Esophagus (tissue), 2 donors: ENCODE measurements around the gene ZNF107. TPM values are rescaled to one million over a fixed set of nuclear protein-coding genes. Genes with fewer than 3 reads are reported as not detected.

ENCODE experiments used
- H3K27ac ChIP-seq, 2 donors: one replicate each; pipeline ENCODE4 v1.5.1; 2013; ENCODE audit warnings: low read depth in 2 of 2, mild to moderate bottlenecking in 2 of 2, inconsistent platforms in 1 of 2, low read length in 1 of 2, moderate library complexity in 1 of 2
- H3K27me3 ChIP-seq, 2 donors: one replicate each; pipeline ENCODE4 v1.6.1; 2013; ENCODE audit warnings: low read length in 2 of 2, control low read depth in 1 of 2, mild to moderate bottlenecking in 1 of 2; ENCODE audit not compliant: insufficient read depth in 2 of 2, control insufficient read depth in 1 of 2
- H3K36me3 ChIP-seq, 2 donors: one replicate each; pipeline ENCODE4 v1.6.1; 2013; ENCODE audit warnings: low read length in 1 of 2; ENCODE audit not compliant: control insufficient read depth in 2 of 2, insufficient read depth in 2 of 2
- H3K4me1 ChIP-seq, 2 donors: one replicate each; pipeline ENCODE4 v1.6.1; 2013; ENCODE audit warnings: low read length in 1 of 2; ENCODE audit not compliant: control insufficient read depth in 2 of 2, insufficient read depth in 2 of 2
- H3K4me3 ChIP-seq, 2 donors: one replicate each; pipeline ENCODE4 v1.5.1; 2013; ENCODE audit warnings: low read length in 2 of 2, mild to moderate bottlenecking in 2 of 2, low read depth in 1 of 2, moderate library complexity in 1 of 2
- H3K9me3 ChIP-seq, 2 donors: one replicate each; pipeline ENCODE4 v1.6.1; 2013; ENCODE audit warnings: mild to moderate bottlenecking in 2 of 2, low read depth in 1 of 2, low read length in 1 of 2, moderate library complexity in 1 of 2; ENCODE audit not compliant: control insufficient read depth in 2 of 2, insufficient read depth in 1 of 2
- WGBS, 2 donors: extraction: QIAGEN DNeasy Blood & Tissue Kit; methylation state at CpG; one replicate each; pipeline ENCODE4 v1.1.7; 2013; 5-methylcytosine and 5-hydroxymethylcytosine counted together
- polyA plus RNA-seq, 2 donors: library from polyadenylated mRNA; stranded (reverse); fragments of 200-250 nt; gene quantifications; one replicate each; pipeline ENCODE4 v1.2.3, GENCODE V29; 2013
- donor health status: healthy with polysubstance abuse.
- donor health status: Bipolar disorder and iron deficiency.

Gene ZNF107
- polyA plus RNA-seq: 1 to 10 TPM; 1.4 to 2.5 TPM

DNA sequence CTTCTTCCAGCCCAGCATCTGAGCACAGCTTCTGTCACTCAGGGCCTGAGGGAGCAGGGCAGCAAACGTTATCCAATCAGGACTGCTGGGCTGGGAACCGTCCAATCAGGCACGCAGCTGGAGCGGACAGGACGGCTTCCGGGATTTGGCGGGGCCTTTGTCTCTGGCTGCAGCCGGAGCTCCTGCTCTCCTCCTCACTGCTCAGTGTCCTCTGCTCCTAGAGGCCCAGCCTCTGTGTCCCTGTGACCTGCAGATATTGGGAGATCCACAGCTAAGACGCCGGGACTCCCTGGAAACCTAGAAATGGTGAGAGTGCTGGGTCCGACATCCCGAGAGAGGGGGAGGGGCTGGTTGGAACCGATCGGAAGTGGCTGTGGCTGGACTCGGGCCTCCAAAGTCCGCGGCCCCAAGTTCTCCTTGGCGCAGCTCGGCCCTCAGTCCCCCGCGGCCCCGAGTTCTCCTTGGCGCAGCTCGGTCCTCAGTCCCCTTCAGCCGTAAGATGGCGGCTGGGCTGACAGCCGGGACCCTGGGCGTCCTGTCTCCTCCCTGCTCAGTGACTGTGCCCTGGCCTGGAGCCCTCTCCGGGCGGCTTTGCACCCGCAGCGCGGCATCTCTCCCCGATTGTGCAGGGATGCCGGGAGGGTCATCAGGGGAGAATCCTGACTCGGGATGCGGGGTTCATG, at the start of gene ZNF107:
Gene ZNF107 (plus strand): TSS at position 154 of the 683 bp plus-strand sequence. CDS start 150 bp downstream, at position 304.
- Histone ChIP-seq H3K27me3 (no peaks in the 10 kb centered on the region), H3K36me3 (no peaks in the 10 kb centered on the region), H3K4me3 (peak within 1 kb of the TSS; percentile 70 to 71), H3K27ac (peak within 1 kb of the TSS; percentile 66 to 72), H3K4me1 (no peaks in the 10 kb centered on the region), H3K9me3 (no peaks in the 10 kb centered on the region)
- 0% methylated on average over 36 to 37 of the region's 37 CpGs for WGBS, 2 donors

DNA sequence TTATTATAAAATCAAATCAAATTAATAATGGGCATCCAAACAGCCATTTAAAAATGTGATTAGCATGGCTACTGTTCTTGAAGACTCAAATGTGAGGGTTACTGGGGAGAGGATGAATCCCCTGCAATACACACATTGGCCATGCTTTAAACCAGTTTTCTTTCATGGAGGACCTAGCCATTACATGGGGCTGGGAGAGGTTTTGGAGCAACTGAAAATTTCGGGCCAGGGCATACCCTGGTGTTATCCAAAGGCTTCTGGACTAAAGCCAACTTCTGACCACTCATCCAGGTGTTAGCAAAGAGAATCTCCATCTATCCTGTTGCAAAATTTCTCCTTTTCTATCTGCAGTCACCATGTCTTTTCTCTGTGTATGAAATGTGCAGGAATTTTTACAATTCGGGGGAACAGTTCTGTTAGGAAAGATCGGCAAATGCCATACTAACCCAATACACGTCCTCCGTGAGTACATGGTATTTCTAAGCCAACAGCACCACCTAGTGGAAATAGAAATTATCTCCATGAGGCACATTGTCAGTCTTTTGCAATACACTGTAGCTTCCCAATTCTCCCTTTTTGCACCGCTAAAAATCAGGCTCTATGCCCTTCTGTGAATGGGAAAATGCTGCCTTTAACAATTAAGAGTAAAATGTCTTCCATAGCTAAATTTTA, 47.0 kb upstream of the ZNF107 start:
- Histone ChIP-seq H3K4me1 (no peaks in the 10 kb centered on the region), H3K4me3 (no peak overlapping the region), H3K9me3 (peaks cover 0 to 2% of the 10 kb centered on the region in 2 donors), H3K27ac (no peak overlapping the region), H3K27me3 (no peaks in the 10 kb centered on the region), H3K36me3 (no peaks in the 10 kb centered on the region)
- 27% methylated on average over 6 of the region's 6 CpGs for WGBS, 2 donors

DNA sequence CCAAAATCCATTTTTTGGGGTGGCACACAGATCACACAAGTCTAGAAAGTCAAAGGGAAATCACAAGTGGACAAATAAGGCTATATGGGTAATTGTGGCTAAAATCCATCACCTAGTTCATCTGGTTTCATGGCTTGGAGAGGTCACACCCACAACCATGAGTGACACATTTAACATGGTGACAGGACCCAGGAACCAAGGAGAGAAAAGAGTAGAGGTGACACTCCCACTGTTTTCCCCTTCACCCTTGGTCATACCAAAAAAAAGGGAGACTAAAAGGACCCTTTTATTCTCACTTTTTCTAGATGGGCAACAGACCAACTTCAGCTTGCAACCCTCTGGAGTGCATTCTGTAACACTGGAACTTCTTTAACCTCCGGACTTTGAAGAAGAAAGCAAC, 46.2 kb upstream of the ZNF107 start:
- no peaks in the 10 kb centered on the region for H3K4me1 ChIP-seq
- H3K36me3 ChIP-seq: no peaks in the 10 kb centered on the region
- 88 to 89% methylated on average over 1 of the region's 1 CpG for WGBS, 2 donors
- no peaks in the 10 kb centered on the region for H3K27me3 ChIP-seq
- H3K27ac ChIP-seq: no peak overlapping the region
- H3K9me3 ChIP-seq: peaks cover 0 to 2% of the 10 kb centered on the region in 2 donors
- no peak overlapping the region for H3K4me3 ChIP-seq

DNA sequence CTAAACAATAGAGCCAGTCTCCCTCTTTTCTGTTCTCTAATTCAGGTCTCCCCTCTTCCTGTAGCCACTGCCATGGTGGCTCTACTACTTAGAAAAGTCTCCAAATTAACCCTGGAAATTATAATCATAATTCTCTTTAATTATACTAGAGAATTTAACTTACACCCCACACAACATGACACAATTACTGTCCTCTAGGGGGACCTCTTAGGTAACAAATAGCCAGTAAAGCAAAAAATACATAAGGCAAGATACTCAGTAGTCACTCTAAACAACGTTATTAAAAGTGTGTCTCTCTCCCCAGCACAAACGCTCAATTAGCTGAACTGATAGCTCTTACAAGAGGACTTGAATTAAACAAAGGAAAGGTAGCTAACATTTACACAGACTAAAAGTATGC, 44.3 kb upstream of the ZNF107 start:
- no peak overlapping the region for H3K4me3 ChIP-seq
- no peak overlapping the region for H3K27ac ChIP-seq
- H3K27me3 ChIP-seq: no peaks in the 10 kb centered on the region
- WGBS, 2 donors: 69 to 72% methylated on average over 2 of the region's 2 CpGs
- no peaks in the 10 kb centered on the region for H3K36me3 ChIP-seq
- H3K9me3 ChIP-seq: peaks cover 0 to 2% of the 10 kb centered on the region in 2 donors
- H3K4me1 ChIP-seq: no peaks in the 10 kb centered on the region

DNA sequence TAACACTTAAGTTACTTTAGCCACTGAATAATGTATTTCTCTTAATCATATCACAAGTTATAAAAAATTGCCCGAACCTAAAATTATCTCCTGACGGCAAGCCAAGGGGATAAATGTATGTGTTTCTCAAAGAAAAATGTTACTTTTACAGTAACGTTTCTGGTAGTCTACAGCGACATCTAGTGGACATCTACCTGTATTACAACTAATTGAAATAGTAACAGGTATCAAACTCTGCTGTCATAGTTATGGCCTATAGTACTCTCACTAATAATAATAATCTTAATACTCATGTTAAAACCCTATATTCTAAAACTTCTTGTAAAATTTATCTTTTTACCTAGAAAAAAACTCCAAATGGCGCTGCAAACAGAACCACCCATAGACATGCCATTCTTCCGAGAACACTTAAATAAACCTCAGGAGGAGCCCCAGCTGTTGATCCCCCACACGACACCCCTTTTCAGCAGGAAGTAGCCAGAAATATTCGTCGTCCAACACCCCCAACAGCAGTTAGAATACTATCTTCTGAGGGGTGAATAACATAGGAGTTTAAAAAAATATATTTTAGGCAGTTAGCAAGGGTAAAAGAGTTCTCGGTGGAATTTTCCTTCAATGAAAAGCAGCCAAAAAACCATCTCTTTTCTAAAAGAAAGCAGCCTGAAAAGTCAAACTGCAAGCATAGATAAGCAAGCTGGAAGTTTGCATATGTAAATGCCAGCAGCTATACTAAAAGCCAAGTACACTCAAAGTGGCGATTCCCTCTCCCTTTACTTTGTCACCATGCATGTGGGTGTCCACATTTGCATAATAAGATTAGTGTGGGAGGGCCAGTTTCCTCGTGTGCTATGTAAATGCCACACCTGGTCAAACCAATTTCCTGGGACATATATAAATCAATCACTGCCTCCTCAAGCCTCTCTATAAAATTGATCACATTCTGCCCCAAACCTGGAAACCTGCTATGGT, 40.5 kb upstream of the ZNF107 start:
- no peaks in the 10 kb centered on the region for H3K27me3 ChIP-seq
- H3K4me1 ChIP-seq: no peaks in the 10 kb centered on the region
- H3K36me3 ChIP-seq: no peaks in the 10 kb centered on the region
- H3K4me3 ChIP-seq: no peak overlapping the region
- H3K9me3 ChIP-seq: peaks cover 0 to 2% of the 10 kb centered on the region in 2 donors
- no peak overlapping the region for H3K27ac ChIP-seq
- WGBS, 2 donors: 26% methylated on average over 12 of the region's 12 CpGs

DNA sequence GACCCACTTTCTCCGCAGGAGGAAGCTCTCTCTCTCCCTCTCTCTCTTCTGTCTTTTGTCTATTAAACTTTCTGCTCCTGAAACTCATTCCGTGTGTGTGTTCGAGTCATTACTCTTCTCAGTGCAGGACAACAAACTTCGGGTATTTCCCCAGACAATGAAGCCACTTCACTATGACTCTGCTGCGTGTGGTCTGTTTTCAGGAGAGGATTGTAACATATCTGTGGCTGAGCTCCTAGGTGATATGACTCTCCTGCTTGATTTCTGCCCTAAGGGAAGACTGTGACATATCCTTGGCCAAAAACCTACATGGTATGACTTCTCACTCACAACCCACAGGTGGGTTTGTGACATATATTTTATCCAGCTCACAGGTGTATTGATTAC, 39.9 kb upstream of the ZNF107 start:
- 57 to 63% methylated on average over 5 of the region's 5 CpGs for WGBS, 2 donors
- H3K27ac ChIP-seq: no peak overlapping the region
- no peak overlapping the region for H3K4me3 ChIP-seq

DNA sequence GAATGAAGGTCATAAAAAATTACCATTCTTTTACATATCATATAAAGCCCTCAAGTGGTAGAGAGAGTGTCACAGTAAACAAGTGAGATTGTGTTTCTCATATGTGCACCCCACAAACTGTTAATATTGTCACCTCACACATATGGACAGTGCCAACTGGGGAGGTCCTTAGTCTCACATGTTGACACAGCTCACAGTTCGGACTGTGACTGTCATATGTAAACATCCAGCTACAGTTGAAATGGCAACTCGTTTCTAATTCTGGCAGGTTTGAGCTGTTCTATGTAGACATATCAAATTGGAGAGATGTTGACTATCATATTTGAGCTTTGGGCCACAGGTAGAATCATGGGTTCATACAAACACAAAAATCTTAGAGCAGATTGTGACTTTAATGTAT, 39.4 kb upstream of the ZNF107 start:
- no peaks in the 10 kb centered on the region for H3K4me1 ChIP-seq
- no peaks in the 10 kb centered on the region for H3K9me3 ChIP-seq
- H3K36me3 ChIP-seq: no peaks in the 10 kb centered on the region
- H3K27ac ChIP-seq: no peak overlapping the region
- no peak overlapping the region for H3K4me3 ChIP-seq
- H3K27me3 ChIP-seq: no peaks in the 10 kb centered on the region
- WGBS, 2 donors: 46 to 48% methylated on average over 2 of the region's 2 CpGs

More for the DNA sequence above, 39.9 kb upstream of the ZNF107 start:
- Histone ChIP-seq H3K27me3 (no peaks in the 10 kb centered on the region), H3K9me3 (peaks cover 0 to 2% of the 10 kb centered on the region in 2 donors), H3K36me3 (no peaks in the 10 kb centered on the region), H3K4me1 (no peaks in the 10 kb centered on the region)

DNA sequence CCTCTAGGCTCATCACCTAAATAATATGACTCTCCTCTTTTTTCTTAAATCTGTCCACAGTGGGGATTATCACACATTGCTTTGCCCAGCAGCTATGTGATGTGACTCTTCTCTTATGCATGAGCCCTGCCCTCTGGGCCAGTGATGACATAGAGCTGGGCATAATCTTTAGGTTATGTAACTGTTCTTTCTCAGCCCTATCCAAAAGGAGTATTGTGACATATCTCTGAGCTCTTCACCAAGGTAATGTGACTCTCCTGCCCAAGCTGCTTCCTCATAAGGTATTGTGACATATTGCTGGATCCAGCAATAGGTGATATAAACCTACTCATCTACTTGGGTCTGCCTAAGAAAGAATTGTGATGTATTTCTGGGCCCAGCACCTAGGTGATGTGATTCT, 37.7 kb upstream of the ZNF107 start:
- H3K4me1 ChIP-seq: no peaks in the 10 kb centered on the region
- H3K27me3 ChIP-seq: no peaks in the 10 kb centered on the region
- no peaks in the 10 kb centered on the region for H3K36me3 ChIP-seq
- no peak overlapping the region for H3K4me3 ChIP-seq
- H3K27ac ChIP-seq: no peak overlapping the region
- H3K9me3 ChIP-seq: no peaks in the 10 kb centered on the region

DNA sequence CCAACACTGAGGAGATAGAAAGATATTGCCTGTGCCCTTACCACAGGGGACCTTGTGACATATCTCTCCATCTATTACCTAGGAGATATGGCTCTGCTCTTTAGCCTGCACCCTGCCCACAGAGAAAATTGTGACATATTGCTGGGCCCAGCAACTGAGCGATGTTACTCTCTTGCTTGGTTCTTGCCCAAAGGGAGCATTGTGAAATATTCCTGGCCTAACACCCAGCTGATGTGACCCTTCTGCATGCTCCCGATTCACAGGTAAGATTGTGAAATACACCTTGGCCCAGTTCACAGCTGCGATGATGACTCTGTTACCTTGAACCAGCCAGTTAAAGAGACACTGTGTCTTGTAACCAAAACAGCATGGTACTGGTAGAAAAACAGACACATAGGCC, 37.2 kb upstream of the ZNF107 start:
- no peak overlapping the region for H3K4me3 ChIP-seq
- no peaks in the 10 kb centered on the region for H3K9me3 ChIP-seq
- H3K4me1 ChIP-seq: no peaks in the 10 kb centered on the region
- no peak overlapping the region for H3K27ac ChIP-seq
- H3K36me3 ChIP-seq: no peaks in the 10 kb centered on the region
- no peaks in the 10 kb centered on the region for H3K27me3 ChIP-seq
- WGBS, 2 donors: 65 to 67% methylated on average over 3 of the region's 3 CpGs
